ENCODE data around the gene NOLC1. TPM values are rescaled to one million over a fixed set of nuclear protein-coding genes. Genes with fewer than 3 reads are reported as not detected.

NOLC1 gene
- total and polyA plus RNA-seq, 2 of the 13 experiments (the other 11 are each of a cell fraction or from before 2014, with no cell fraction given): 50.6 to 81.0 TPM

DNA sequence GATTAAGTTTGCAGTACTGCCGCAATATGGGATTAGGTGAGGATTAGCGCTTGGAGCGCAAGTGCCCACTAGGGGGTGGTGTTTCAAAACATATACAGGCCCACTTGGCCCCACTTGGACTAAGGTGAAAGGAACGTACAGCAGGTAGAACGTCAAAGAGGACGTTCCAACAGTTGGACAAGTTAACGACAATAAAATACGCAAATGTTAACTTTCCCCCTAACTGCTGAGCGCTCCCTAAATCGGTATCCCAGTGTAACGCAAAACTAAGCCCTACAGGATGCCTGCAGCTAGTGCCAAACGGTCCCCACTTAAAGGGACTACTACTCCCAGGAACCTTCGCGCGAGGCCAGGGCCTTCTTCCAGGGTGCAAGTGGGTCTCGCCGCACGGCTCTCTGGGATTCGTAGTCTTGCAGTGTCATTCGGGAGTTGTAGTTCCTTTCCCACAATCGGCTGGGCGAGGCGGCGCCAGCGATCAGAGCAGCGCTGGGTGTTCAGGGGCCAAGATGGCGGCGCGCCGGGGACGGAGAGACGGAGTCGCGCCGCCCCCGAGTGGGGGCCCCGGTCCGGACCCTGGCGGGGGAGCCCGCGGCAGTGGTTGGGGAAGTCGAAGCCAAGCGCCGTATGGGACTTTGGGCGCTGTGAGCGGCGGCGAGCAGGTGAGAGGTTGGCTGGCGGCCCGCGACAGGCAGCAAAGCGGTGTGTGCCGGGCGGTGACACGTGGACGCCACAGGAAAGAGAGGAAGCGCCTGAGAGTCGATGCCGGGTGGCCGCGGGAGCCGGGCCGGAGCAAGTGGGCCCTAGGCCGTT is 19.4 kb upstream of the NOLC1 start, which contains the start of gene PPRC1 (continued):
- TF ChIP-seq, protein P1, sequence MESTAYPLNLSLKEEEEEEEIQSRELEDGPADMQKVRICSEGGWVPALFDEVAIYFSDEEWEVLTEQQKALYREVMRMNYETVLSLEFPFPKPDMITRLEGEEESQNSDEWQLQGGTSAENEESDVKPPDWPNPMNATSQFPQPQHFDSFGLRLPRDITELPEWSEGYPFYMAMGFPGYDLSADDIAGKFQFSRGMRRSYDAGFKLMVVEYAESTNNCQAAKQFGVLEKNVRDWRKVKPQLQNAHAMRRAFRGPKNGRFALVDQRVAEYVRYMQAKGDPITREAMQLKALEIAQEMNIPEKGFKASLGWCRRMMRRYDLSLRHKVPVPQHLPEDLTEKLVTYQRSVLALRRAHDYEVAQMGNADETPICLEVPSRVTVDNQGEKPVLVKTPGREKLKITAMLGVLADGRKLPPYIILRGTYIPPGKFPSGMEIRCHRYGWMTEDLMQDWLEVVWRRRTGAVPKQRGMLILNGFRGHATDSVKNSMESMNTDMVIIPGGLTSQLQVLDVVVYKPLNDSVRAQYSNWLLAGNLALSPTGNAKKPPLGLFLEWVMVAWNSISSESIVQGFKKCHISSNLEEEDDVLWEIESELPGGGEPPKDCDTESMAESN (CRISPR knock-in tag; conservative IDR thresholded peaks at IDR 0.05): 0 out of 2 replicates have a peak, but pooled peaks have one; percentile 47
- TF ChIP-seq XBP1 (CRISPR knock-in tag; IDR thresholded peaks at IDR 0.05): no peak
- TF ChIP-seq, protein P2, sequence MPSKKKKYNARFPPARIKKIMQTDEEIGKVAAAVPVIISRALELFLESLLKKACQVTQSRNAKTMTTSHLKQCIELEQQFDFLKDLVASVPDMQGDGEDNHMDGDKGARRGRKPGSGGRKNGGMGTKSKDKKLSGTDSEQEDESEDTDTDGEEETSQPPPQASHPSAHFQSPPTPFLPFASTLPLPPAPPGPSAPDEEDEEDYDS (CRISPR knock-in tag; IDR thresholded peaks at IDR 0.05): peak; percentile 85
- no peak; the same call in 1 of the 2 replicates for TF ChIP-seq HDAC2 (CRISPR knock-in tag; IDR thresholded peaks at IDR 0.05)
- no peak for TF ChIP-seq MAF1 (CRISPR knock-in tag; IDR thresholded peaks at IDR 0.05; ENCODE audit: borderline replicate concordance)
- TF ChIP-seq MXD4 (CRISPR knock-in tag; IDR thresholded peaks at IDR 0.05): peak; percentile 95; the same call in 1 of the 2 replicates
- no peak; the same call in 1 of the 2 replicates for TF ChIP-seq ZNF703 (CRISPR knock-in tag; IDR thresholded peaks at IDR 0.05; ENCODE audit: borderline replicate concordance)
- TF ChIP-seq MYC (CRISPR knock-in tag; IDR thresholded peaks at IDR 0.05; ENCODE audit: borderline replicate concordance): no peak; the same call in 1 of the 2 replicates
- TF ChIP-seq NCOA1 (CRISPR knock-in tag; IDR thresholded peaks at IDR 0.05): peak; percentile 52; the same call in 1 of the 2 replicates
- peak; percentile 83; the same call in 1 of the 2 replicates for TF ChIP-seq ZNF430 (CRISPR knock-in tag; IDR thresholded peaks at IDR 0.05)
- TF ChIP-seq, protein P3, sequence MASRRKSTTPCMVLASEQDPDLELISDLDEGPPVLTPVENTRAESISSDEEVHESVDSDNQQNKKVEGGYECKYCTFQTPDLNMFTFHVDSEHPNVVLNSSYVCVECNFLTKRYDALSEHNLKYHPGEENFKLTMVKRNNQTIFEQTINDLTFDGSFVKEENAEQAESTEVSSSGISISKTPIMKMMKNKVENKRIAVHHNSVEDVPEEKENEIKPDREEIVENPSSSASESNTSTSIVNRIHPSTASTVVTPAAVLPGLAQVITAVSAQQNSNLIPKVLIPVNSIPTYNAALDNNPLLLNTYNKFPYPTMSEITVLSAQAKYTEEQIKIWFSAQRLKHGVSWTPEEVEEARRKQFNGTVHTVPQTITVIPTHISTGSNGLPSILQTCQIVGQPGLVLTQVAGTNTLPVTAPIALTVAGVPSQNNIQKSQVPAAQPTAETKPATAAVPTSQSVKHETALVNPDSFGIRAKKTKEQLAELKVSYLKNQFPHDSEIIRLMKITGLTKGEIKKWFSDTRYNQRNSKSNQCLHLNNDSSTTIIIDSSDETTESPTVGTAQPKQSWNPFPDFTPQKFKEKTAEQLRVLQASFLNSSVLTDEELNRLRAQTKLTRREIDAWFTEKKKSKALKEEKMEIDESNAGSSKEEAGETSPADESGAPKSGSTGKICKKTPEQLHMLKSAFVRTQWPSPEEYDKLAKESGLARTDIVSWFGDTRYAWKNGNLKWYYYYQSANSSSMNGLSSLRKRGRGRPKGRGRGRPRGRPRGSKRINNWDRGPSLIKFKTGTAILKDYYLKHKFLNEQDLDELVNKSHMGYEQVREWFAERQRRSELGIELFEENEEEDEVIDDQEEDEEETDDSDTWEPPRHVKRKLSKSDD (CRISPR knock-in tag; IDR thresholded peaks at IDR 0.05; ENCODE audit: low read depth): no peak; the same call in none of the 2 replicates
- TF ChIP-seq, protein P4, sequence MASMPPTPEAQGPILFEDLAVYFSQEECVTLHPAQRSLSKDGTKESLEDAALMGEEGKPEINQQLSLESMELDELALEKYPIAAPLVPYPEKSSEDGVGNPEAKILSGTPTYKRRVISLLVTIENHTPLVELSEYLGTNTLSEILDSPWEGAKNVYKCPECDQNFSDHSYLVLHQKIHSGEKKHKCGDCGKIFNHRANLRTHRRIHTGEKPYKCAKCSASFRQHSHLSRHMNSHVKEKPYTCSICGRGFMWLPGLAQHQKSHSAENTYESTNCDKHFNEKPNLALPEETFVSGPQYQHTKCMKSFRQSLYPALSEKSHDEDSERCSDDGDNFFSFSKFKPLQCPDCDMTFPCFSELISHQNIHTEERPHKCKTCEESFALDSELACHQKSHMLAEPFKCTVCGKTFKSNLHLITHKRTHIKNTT (CRISPR knock-in tag; IDR thresholded peaks at IDR 0.05): no peak
- TF ChIP-seq SMAD3 (CRISPR knock-in tag; IDR thresholded peaks at IDR 0.05): peak; percentile 85; the same call in 1 of the 2 replicates
- no peak for TF ChIP-seq SNAPC2 (CRISPR knock-in tag; IDR thresholded peaks at IDR 0.05)
- no peak for TF ChIP-seq ZNF782 (CRISPR knock-in tag; IDR thresholded peaks at IDR 0.05; ENCODE audit: borderline replicate concordance)
- peak; percentile 94 for TF ChIP-seq ZNF605 (CRISPR knock-in tag; IDR thresholded peaks at IDR 0.05)
- TF ChIP-seq, protein P5, sequence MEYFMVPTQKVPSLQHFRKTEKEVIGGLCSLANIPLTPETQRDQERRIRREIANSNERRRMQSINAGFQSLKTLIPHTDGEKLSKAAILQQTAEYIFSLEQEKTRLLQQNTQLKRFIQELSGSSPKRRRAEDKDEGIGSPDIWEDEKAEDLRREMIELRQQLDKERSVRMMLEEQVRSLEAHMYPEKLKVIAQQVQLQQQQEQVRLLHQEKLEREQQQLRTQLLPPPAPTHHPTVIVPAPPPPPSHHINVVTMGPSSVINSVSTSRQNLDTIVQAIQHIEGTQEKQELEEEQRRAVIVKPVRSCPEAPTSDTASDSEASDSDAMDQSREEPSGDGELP (IDR thresholded peaks at IDR 0.05; ENCODE audit: borderline replicate concordance, low read depth): no peak
- peak; percentile 85 for TF ChIP-seq ZMYM2 (CRISPR knock-in tag; IDR thresholded peaks at IDR 0.05)
- TF ChIP-seq ZNF12 (CRISPR knock-in tag; IDR thresholded peaks at IDR 0.05): 0 out of 2 replicates have a peak, but pooled peaks have one; percentile 46
- TF ChIP-seq ZNF749 (CRISPR knock-in tag; IDR thresholded peaks at IDR 0.05; ENCODE audit: borderline replicate concordance): peak; percentile 11; the same call in 1 of the 2 replicates
- TF ChIP-seq KLF6 (CRISPR knock-in tag; IDR thresholded peaks at IDR 0.05): peak; percentile 64; the same call in 1 of the 2 replicates
- TF ChIP-seq KLF11 (CRISPR knock-in tag; IDR thresholded peaks at IDR 0.05): no peak
- TF ChIP-seq KDM5A (IDR thresholded peaks at IDR 0.05; ENCODE audit: borderline replicate concordance, low read length): peak; percentile 78; the same call in 1 of the 2 replicates

All from HepG2 (cell line).